Measurements from ENCODE around the gene TXLNB.
A peak's percentile ranks its signal among the peaks of the same experiment; 100 is the strongest.
"Not testable (repeated sequence)": the region's sequence is repeated elsewhere in the genome, so short reads cannot be mapped to it uniquely, and the experiment has no call there.

Gene TXLNB

GRCh38 chr6:139231206-139231605 is 60.6 kb downstream of the TXLNB start:
- DNase-seq: no peak

GRCh38 chr6:139230391-139230840 is 61.4 kb downstream of the TXLNB start:
- DNase-seq: peak in 1 of 2 donors; percentile 15

GRCh38 chr6:139228387-139228786 is 63.4 kb downstream of the TXLNB start:
- not testable (repeated sequence) for DNase-seq

GRCh38 chr6:139219746-139220145 is 72.1 kb downstream of the TXLNB start:
- DNase-seq: no peak

GRCh38 chr6:139219271-139219729 is 72.5 kb downstream of the TXLNB start:
- DNase-seq: peak; percentile 74 to 86

GRCh38 chr6:139212460-139212859 is 79.3 kb downstream of the TXLNB start:
- not testable (repeated sequence) for DNase-seq

GRCh38 chr6:139210766-139211165 is 81.0 kb downstream of the TXLNB start:
- not testable (repeated sequence) for DNase-seq

- no peak for DNase-seq
Observed at GRCh38 chr6:139205843-139206242, 86.0 kb downstream of the TXLNB start.

GRCh38 chr6:139204978-139205377 is 86.8 kb downstream of the TXLNB start:
- no peak for DNase-seq

GRCh38 chr6:139201378-139201777 is 90.4 kb downstream of the TXLNB start:
- DNase-seq: no peak

- DNase-seq: no peak
Observed at GRCh38 chr6:139198529-139199288, 93.1 kb downstream of the TXLNB start.

GRCh38 chr6:139194740-139195139 is 97.1 kb downstream of the TXLNB start:
- DNase-seq: no peak

Data from inflammatory macrophage (primary cell).